SK-N-SH (cell line): ENCODE measurements around the gene PLXNB3.

ENCODE experiments used
- CTCF ChIP-seq: fragments of 200-600 bp; sonication (generic); IDR thresholded peaks from 2 replicates; pipeline ENCODE4 v1.6.1; 2017; ENCODE audit warnings: antibody characterized with exemption, mild to moderate bottlenecking, moderate library complexity
- EP300 ChIP-seq, 2 experiments: IDR thresholded peaks; 2 replicates each; pipeline versions ENCODE4 v1.4.0 to v1.6.1; 2012; ENCODE audit warnings: borderline replicate concordance in 1 of 2, low read depth in 1 of 2, low read length in 1 of 2
- JUND ChIP-seq: IDR thresholded peaks from 2 replicates; pipeline ENCODE4 v1.4.0; 2012
- REST ChIP-seq: IDR thresholded peaks from 2 replicates; pipeline ENCODE4 v1.6.1; 2012; ENCODE audit warnings: mild to moderate bottlenecking, low read depth, low read length, moderate library complexity
- RXRA ChIP-seq: IDR thresholded peaks from 2 replicates; pipeline ENCODE4 v1.4.0; 2012; ENCODE audit warnings: low read depth, mild to moderate bottlenecking, borderline replicate concordance
- YY1 ChIP-seq: IDR thresholded peaks from 2 replicates; pipeline ENCODE4 v1.4.0; 2012; ENCODE audit warnings: low read depth, mild to moderate bottlenecking

GRCh38 chrX:153768311-153769157, 4.5 kb downstream of the PLXNB3 start:
- TF ChIP-seq CTCF, result peak; percentile 20; the same call in 1 of the 2 replicates
- no peak for TF ChIP-seq RXRA
- TF ChIP-seq EP300 (IDR thresholded peaks at IDR 0.05; ENCODE audit: borderline replicate concordance in 1 of 2, low read depth in 1 of 2, low read length in 1 of 2), result no peak
- TF ChIP-seq JUND, result no peak
- no peak for TF ChIP-seq YY1
- TF ChIP-seq REST, result no peak
